Left lung (tissue), 10 donors: ENCODE data around the gene ENPP3. TPM values are rescaled to one million over a fixed set of nuclear protein-coding genes. Genes with fewer than 3 reads are reported as not detected.
A peak's percentile ranks its signal among the peaks of the same experiment; 100 is the strongest.

ENCODE experiments used
- ATAC-seq: fragments of 200-7000 bp; cut with Tn5 transposase; one replicate; pipeline ENCODE4 v1.9.1; 2020; ENCODE audit warnings: moderate library complexity
- DNase-seq, 4 donors: peaks; one replicate each; pipeline ENCODE4 v3.0.0-alpha.2; 2013 to 2020
- H3K27ac ChIP-seq, 2 donors: fragments of 200-600 bp; sonication (generic) in 1 of 2; one replicate each; pipeline versions ENCODE4 v1.5.0 to v1.8.0; 2020 to 2021
- H3K27me3 ChIP-seq, 2 donors: fragments of 200-600 bp; sonication (generic) in 1 of 2; one replicate each; pipeline versions ENCODE4 v1.5.0 to v1.8.0; 2020 to 2021
- H3K36me3 ChIP-seq, 2 donors: fragments of 200-600 bp; sonication (generic) in 1 of 2; one replicate each; pipeline versions ENCODE4 v1.5.0 to v1.8.0; 2020 to 2021
- H3K4me1 ChIP-seq, 2 donors: fragments of 200-600 bp; one replicate each; pipeline ENCODE4 v1.8.0; 2021
- H3K4me3 ChIP-seq, 2 donors: fragments of 200-600 bp; sonication (generic) in 1 of 2; one replicate each; pipeline versions ENCODE4 v1.5.0 to v1.8.0; 2020 to 2021; ENCODE audit warnings: mild to moderate bottlenecking in 1 of 2
- H3K9me3 ChIP-seq, 2 donors: fragments of 200-600 bp; sonication (generic) in 1 of 2; one replicate each; pipeline versions ENCODE4 v1.5.0 to v1.8.0; 2020 to 2021
- intact Hi-C, 2 donors: fragments of 100-400 bp; cut with DNase I; formaldehyde crosslinking; loops; one replicate each; pipeline versions ENCODE4 v1.11.2 to v1.14.2; 2022
- polyA plus RNA-seq, 6 donors: library from polyadenylated mRNA; unstranded; fragments of 120-200 nt; gene quantifications; one replicate each; pipeline ENCODE4 v1.2.1, GENCODE V29; 2013; ENCODE audit not compliant: insufficient read length in 6 of 6
- total RNA-seq, 2 donors: library from RNA; stranded (reverse); fragmentation: NEBNext Ultra II Directional; extraction: Animal tissue kit (Norgen Biotek cat#: 25700); gene quantifications; one replicate each; pipeline ENCODE4 v1.2.1, GENCODE V29; 2021
- TF ChIP-seq, protein P1 (sequence below), 2 donors: fragments of 200-600 bp; sonication (generic) in 1 of 2; IDR thresholded peaks; one replicate each; pipeline versions ENCODE4 v1.5.0 to v1.8.0; 2021; ENCODE audit warnings: antibody characterized with exemption in 2 of 2
- donor health status: DM: no; HTN: yes; CAD: no.
- donor health status: DM: no; HTN: no; CAD: no.

The ENPP3 gene
- total and polyA plus RNA-seq, 8 donors = 0.44 to 1.5 (median 0.90) TPM

DNA sequence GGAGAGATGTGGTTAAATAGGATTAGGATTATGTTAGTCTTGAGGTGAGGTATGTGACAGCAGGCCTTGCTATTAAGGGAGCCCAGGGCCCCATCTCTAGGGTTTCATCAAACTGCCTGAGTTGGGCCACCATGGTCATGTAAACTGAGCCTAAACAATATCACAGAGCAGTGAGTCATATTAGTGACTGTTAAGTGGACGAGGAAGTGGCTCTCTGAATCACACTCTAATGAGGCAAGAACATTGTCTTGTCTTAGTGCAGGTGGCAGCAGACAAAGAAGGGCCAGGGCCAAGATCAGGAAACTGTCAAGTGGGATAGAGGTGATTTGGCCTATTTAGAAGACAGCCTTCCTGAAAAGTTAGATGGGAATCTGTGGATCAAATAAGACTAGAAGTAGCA lies 23.1 kb downstream of the ENPP3 start:
- Histone ChIP-seq H3K36me3 (no peaks in the 10 kb centered on the region), H3K4me1 (no peaks in the 10 kb centered on the region), H3K9me3 (no peaks in the 10 kb centered on the region), H3K4me3 (no peak overlapping the region), H3K27me3 (no peaks in the 10 kb centered on the region), H3K27ac (no peak overlapping the region)
- TF ChIP-seq, protein P1, sequence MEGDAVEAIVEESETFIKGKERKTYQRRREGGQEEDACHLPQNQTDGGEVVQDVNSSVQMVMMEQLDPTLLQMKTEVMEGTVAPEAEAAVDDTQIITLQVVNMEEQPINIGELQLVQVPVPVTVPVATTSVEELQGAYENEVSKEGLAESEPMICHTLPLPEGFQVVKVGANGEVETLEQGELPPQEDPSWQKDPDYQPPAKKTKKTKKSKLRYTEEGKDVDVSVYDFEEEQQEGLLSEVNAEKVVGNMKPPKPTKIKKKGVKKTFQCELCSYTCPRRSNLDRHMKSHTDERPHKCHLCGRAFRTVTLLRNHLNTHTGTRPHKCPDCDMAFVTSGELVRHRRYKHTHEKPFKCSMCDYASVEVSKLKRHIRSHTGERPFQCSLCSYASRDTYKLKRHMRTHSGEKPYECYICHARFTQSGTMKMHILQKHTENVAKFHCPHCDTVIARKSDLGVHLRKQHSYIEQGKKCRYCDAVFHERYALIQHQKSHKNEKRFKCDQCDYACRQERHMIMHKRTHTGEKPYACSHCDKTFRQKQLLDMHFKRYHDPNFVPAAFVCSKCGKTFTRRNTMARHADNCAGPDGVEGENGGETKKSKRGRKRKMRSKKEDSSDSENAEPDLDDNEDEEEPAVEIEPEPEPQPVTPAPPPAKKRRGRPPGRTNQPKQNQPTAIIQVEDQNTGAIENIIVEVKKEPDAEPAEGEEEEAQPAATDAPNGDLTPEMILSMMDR (IDR thresholded peaks at IDR 0.05) = no peak
- no peak for ATAC-seq
- no peak for DNase-seq
- intact Hi-C loops = no loop called here

DNA sequence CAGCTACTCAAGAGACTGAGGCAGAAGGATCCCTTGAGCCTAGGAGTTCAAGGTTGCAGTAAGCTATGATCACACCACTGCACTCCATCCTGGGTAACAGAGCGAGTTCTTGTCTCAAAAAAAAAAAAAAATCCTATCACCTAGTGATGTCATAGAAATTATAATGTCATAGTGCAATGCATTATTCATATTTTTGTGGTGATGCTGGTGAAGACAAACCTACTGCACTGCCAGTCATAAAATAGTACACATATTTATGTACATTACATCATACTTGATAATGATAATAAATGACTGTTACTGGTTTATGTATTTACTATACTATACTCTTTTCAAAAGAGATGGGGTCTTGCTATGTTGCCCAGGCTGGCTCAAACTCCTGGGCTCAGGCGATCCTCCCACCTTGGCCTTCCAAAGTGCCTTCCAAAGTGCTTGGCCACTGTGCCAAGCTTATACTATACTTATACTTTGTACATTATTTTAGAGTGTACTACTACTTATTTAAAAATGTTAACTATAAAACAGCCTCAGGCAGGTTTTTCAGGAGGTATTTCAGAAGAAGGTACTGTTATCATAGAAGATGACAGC lies 26.6 kb downstream of the ENPP3 start:
- Histone ChIP-seq H3K27ac (no peak overlapping the region), H3K4me1 (no peaks in the 10 kb centered on the region), H3K36me3 (no peaks in the 10 kb centered on the region), H3K4me3 (no peak overlapping the region), H3K27me3 (no peaks in the 10 kb centered on the region), H3K9me3 (no peaks in the 10 kb centered on the region)
- ATAC-seq (no peak), DNase-seq (no peak)
- TF ChIP-seq, protein P1 (IDR thresholded peaks at IDR 0.05) = no peak
- intact Hi-C loops = no loop called here

DNA sequence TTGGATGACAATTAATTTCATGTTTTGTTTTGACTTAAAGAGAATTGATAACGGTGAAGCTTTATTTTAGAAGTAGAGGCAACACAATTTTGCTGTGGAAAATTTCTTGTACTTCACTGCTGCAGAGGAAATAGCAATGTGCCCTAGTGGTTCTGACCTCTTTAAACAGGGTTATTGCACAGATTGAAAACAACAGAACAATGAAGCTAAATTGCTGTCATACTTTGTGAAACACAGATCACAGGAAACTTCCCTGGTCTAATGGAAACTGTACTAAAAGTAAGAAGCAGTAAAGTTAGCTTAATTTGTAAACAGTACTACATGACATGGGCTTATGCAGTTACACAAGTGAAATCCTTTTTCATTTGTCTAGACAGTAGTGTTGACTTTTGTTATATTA lies 32.8 kb downstream of the ENPP3 start:
- Histone ChIP-seq H3K27me3 (no peaks in the 10 kb centered on the region), H3K4me3 (no peak overlapping the region), H3K36me3 (no peaks in the 10 kb centered on the region), H3K9me3 (no peaks in the 10 kb centered on the region), H3K4me1 (no peaks in the 10 kb centered on the region), H3K27ac (no peak overlapping the region)
- intact Hi-C loops = no loop called here
- TF ChIP-seq, protein P1 (IDR thresholded peaks at IDR 0.05) = no peak
- ATAC-seq (no peak), DNase-seq (peak in 1 of 4 donors; percentile 6)

DNA sequence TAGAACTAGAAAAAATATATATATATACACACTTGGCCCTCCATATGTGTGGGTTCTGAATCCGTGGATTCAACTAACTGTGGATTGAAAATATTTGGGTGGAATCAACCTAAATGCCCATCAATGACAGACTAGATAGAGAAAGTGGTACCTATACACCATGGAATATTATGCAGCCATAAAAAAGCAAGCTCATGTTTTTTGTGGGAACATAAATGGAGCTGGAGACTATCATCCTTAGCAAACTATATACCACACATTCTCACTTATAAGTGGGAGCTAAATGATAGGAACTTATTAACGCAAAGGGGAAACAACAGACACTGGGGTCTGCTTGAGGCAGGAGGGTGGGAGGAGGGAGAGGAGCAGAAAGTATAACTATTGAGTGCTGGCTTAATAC lies 36.1 kb downstream of the ENPP3 start:
- TF ChIP-seq, protein P1 (IDR thresholded peaks at IDR 0.05) = no peak
- DNase-seq (no peak), ATAC-seq (no peak)
- Histone ChIP-seq H3K4me1 (no peaks in the 10 kb centered on the region), H3K27ac (no peak overlapping the region), H3K4me3 (no peak overlapping the region), H3K36me3 (no peaks in the 10 kb centered on the region), H3K9me3 (no peaks in the 10 kb centered on the region), H3K27me3 (no peaks in the 10 kb centered on the region)
- intact Hi-C loops = no loop called here

DNA sequence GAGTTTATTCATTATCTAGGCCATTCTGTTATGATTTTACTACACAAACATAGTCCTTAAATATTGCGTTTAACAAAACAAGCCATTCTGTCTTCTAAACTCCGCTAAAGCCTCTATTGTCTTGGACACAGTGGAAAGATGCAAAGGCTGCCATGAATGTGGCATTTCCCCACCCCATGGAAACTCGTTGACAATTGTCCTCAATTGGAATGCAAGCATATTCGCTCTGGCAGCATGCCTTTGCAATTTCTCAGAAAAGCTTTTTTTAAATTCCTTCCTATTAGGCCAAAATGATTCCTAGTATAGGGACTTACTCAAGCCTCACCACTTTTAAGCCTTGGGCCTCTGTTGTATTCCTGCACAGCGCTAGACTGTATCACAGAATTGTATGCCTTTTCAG lies 41.3 kb downstream of the ENPP3 start:
- Histone ChIP-seq H3K27me3 (no peaks in the 10 kb centered on the region), H3K36me3 (no peaks in the 10 kb centered on the region), H3K9me3 (no peaks in the 10 kb centered on the region), H3K27ac (no peak overlapping the region), H3K4me3 (no peak overlapping the region), H3K4me1 (no peaks in the 10 kb centered on the region)
- TF ChIP-seq, protein P1 (IDR thresholded peaks at IDR 0.05) = no peak
- DNase-seq (no peak), ATAC-seq (no peak)
- intact Hi-C loops = no loop called here
